NCI-H226 (cell line): ENCODE data around the gene NAIF1.
A peak's percentile ranks its signal among the peaks of the same experiment; 100 is the strongest.
"Not testable (repeated sequence)": the region's sequence is repeated elsewhere in the genome, so short reads cannot be mapped to it uniquely, and the experiment has no call there.

Experiments
- DNase-seq: peaks from one replicate; pipeline ENCODE4 v3.0.0-alpha.2; 2015

The NAIF1 gene

GRCh38 chr9:128066713-128067644 lies at the start of gene NAIF1:
NAIF1 (minus strand) TSS chr9:128067320; CDS start chr9:128067101, 219 bp downstream.
- peak; percentile 96 for DNase-seq

GRCh38 chr9:128116104-128117083 lies 49.3 kb upstream of the NAIF1 start:
- no peak for DNase-seq

- no peak for DNase-seq
Observed at GRCh38 chr9:128115187-128116103, 48.3 kb upstream of the NAIF1 start.

- no peak for DNase-seq
Observed at GRCh38 chr9:128114326-128115186, 47.4 kb upstream of the NAIF1 start.

GRCh38 chr9:128113526-128114325 lies 46.6 kb upstream of the NAIF1 start:
- no peak for DNase-seq

- DNase-seq, result not testable (repeated sequence)
Observed at GRCh38 chr9:128111726-128112125, 44.6 kb upstream of the NAIF1 start.

- DNase-seq, result no peak
Observed at GRCh38 chr9:128109050-128109709, 42.1 kb upstream of the NAIF1 start.

- no peak for DNase-seq
Observed at GRCh38 chr9:128108269-128109049, 41.3 kb upstream of the NAIF1 start.

GRCh38 chr9:128107468-128108268 lies 40.5 kb upstream of the NAIF1 start:
- DNase-seq, result no peak

- DNase-seq, result no peak
Observed at GRCh38 chr9:128106940-128107467, 39.9 kb upstream of the NAIF1 start.

- DNase-seq, result no peak
Observed at GRCh38 chr9:128106181-128106939, 39.2 kb upstream of the NAIF1 start.

GRCh38 chr9:128105538-128106175 lies 38.5 kb upstream of the NAIF1 start:
- no peak for DNase-seq

- no peak for DNase-seq
Observed at GRCh38 chr9:128104171-128104618, 37.1 kb upstream of the NAIF1 start.

GRCh38 chr9:128103589-128103962 lies 36.5 kb upstream of the NAIF1 start:
- no peak for DNase-seq

- DNase-seq, result no peak
Observed at GRCh38 chr9:128102861-128103588, 35.9 kb upstream of the NAIF1 start.

GRCh38 chr9:128102196-128102595 lies 35.1 kb upstream of the NAIF1 start:
- DNase-seq, result no peak
